Natural killer cell (primary cell): ENCODE data around the gene PRKAG2. TPM values are rescaled to one million over a fixed set of nuclear protein-coding genes. Genes with fewer than 3 reads are reported as not detected.

ENCODE experiments used
- ATAC-seq, 3 donors: fragments of 150-1000 bp in 2 of 3; fragments of 200-7000 bp in 1 of 3; cut with Tn5 transposase; 1 replicate in 1 of 3; 2 replicates in 2 of 3; pipeline ENCODE4 v1.10.0; 2021; ENCODE audit warnings: mild to moderate bottlenecking in 2 of 3, moderate library complexity in 2 of 3
- DNase-seq, 2 donors: peaks; one replicate each; pipeline versions ENCODE4 v3.0.0 to v3.0.0-alpha.2; 2013 to 2021; ENCODE audit warnings: mixed read lengths in 1 of 2
- H3K27ac ChIP-seq: one replicate; pipeline ENCODE4 v1.5.1; 2013; ENCODE audit warnings: mild to moderate bottlenecking, low read length
- H3K27me3 ChIP-seq: one replicate; pipeline ENCODE4 v1.6.1; 2013; ENCODE audit warnings: low read length; ENCODE audit not compliant: control insufficient read depth, insufficient read depth
- H3K36me3 ChIP-seq: one replicate; pipeline ENCODE4 v1.6.1; 2013; ENCODE audit warnings: low read length; ENCODE audit not compliant: control insufficient read depth, insufficient read depth
- H3K4me1 ChIP-seq: one replicate; pipeline ENCODE4 v1.6.1; 2013; ENCODE audit warnings: low read length; ENCODE audit not compliant: control insufficient read depth, insufficient read depth
- H3K4me3 ChIP-seq: one replicate; pipeline ENCODE4 v1.5.1; 2013; ENCODE audit warnings: low read length
- H3K9me3 ChIP-seq: one replicate; pipeline ENCODE4 v1.6.1; 2013; ENCODE audit warnings: low read length; ENCODE audit not compliant: control insufficient read depth, insufficient read depth
- H3K27ac Mint-ChIP-seq, 2 donors: one replicate each; pipeline ENCODE4 v1.8.0; 2022; ENCODE audit warnings: mild to moderate bottlenecking in 2 of 2, mixed read lengths in 2 of 2, moderate library complexity in 1 of 2
- H3K27me3 Mint-ChIP-seq, 2 donors: one replicate each; pipeline ENCODE4 v1.8.0; 2022; ENCODE audit warnings: low read depth in 2 of 2, mixed read lengths in 2 of 2
- H3K36me3 Mint-ChIP-seq: one replicate; pipeline ENCODE4 v1.8.0; 2022; ENCODE audit warnings: mixed read lengths
- H3K4me1 Mint-ChIP-seq, 2 donors: one replicate each; pipeline ENCODE4 v1.8.0; 2022; ENCODE audit warnings: mixed read lengths in 2 of 2
- H3K4me3 Mint-ChIP-seq: one replicate; pipeline ENCODE4 v1.8.0; 2022; ENCODE audit warnings: mild to moderate bottlenecking, moderate library complexity, mixed read lengths
- H3K9me3 Mint-ChIP-seq, 2 donors: one replicate each; pipeline ENCODE4 v1.8.0; 2022; ENCODE audit warnings: mixed read lengths in 2 of 2
- WGBS: methylation state at CpG from one replicate; pipeline ENCODE4 v1.1.7; 2013; ENCODE audit warnings: missing lambda C conversion rate; ENCODE audit not compliant: insufficient coverage; 5-methylcytosine and 5-hydroxymethylcytosine counted together
- intact Hi-C: fragments of 100-400 bp; cut with micrococcal nuclease; formaldehyde crosslinking; loops from one replicate; pipeline ENCODE4 v1.14.2; 2022
- total RNA-seq, 4 donors: library from RNA; stranded (reverse); fragments of 120-200 nt in 1 of 4; gene quantifications; one replicate each; pipeline versions ENCODE4 v1.2.3 to v1.2.4, GENCODE V29; 2013 to 2022
- TF ChIP-seq, protein P1 (sequence below): fragments of 200-600 bp; IDR thresholded peaks from one replicate; pipeline ENCODE4 v1.8.0; 2022; ENCODE audit warnings: antibody characterized with exemption

Gene PRKAG2
- total RNA-seq, 3 donors from 2014 or later (not counting 1 experiment from before 2014, with no cell fraction given) = 42.6 to 66.5 (median 64.4) TPM

- Mint-ChIP-seq H3K36me3 (no peaks in the 10 kb centered on the region), H3K4me1 (no peaks in the 10 kb centered on the region), H3K27me3 (peaks cover 16 to 24% of the 10 kb centered on the region in 2 donors), H3K27ac (no peak overlapping the region), H3K9me3 (no peaks in the 10 kb centered on the region), H3K4me3 (no peak overlapping the region)
- Histone ChIP-seq H3K9me3 (no peaks in the 10 kb centered on the region), H3K36me3 (no peaks in the 10 kb centered on the region), H3K4me1 (no peaks in the 10 kb centered on the region), H3K4me3 (no peak overlapping the region), H3K27ac (no peak overlapping the region), H3K27me3 (no peaks in the 10 kb centered on the region)
- TF ChIP-seq, protein P1, sequence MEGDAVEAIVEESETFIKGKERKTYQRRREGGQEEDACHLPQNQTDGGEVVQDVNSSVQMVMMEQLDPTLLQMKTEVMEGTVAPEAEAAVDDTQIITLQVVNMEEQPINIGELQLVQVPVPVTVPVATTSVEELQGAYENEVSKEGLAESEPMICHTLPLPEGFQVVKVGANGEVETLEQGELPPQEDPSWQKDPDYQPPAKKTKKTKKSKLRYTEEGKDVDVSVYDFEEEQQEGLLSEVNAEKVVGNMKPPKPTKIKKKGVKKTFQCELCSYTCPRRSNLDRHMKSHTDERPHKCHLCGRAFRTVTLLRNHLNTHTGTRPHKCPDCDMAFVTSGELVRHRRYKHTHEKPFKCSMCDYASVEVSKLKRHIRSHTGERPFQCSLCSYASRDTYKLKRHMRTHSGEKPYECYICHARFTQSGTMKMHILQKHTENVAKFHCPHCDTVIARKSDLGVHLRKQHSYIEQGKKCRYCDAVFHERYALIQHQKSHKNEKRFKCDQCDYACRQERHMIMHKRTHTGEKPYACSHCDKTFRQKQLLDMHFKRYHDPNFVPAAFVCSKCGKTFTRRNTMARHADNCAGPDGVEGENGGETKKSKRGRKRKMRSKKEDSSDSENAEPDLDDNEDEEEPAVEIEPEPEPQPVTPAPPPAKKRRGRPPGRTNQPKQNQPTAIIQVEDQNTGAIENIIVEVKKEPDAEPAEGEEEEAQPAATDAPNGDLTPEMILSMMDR = no peak
- ATAC-seq (no peak), DNase-seq (no peak)
- WGBS = 92% methylated on average over 15 of the region's 15 CpGs
- intact Hi-C loops = no loop called here
Measured at GRCh38 chr7:151884312-151885201, 7.6 kb upstream of the PRKAG2 start.

- no peaks in the 10 kb centered on the region for H3K36me3 Mint-ChIP-seq
- H3K4me3 Mint-ChIP-seq = no peak overlapping the region
- TF ChIP-seq, protein P1 = no peak
- H3K9me3 ChIP-seq = no peaks in the 10 kb centered on the region
- H3K27ac Mint-ChIP-seq = no peak overlapping the region
- no peaks in the 10 kb centered on the region for H3K4me1 ChIP-seq
- ATAC-seq = no peak
- WGBS = 85% methylated on average over 3 of the region's 3 CpGs
- no peaks in the 10 kb centered on the region for H3K27me3 ChIP-seq
- no peaks in the 10 kb centered on the region for H3K4me1 Mint-ChIP-seq
- intact Hi-C loops = no loop called here
- peaks cover 16 to 24% of the 10 kb centered on the region in 2 donors for H3K27me3 Mint-ChIP-seq
- H3K4me3 ChIP-seq = no peak overlapping the region
- no peak for DNase-seq
- no peak overlapping the region for H3K27ac ChIP-seq
- H3K36me3 ChIP-seq = no peaks in the 10 kb centered on the region
- no peaks in the 10 kb centered on the region for H3K9me3 Mint-ChIP-seq
Measured at GRCh38 chr7:151883857-151884256, 6.9 kb upstream of the PRKAG2 start.

DNA sequence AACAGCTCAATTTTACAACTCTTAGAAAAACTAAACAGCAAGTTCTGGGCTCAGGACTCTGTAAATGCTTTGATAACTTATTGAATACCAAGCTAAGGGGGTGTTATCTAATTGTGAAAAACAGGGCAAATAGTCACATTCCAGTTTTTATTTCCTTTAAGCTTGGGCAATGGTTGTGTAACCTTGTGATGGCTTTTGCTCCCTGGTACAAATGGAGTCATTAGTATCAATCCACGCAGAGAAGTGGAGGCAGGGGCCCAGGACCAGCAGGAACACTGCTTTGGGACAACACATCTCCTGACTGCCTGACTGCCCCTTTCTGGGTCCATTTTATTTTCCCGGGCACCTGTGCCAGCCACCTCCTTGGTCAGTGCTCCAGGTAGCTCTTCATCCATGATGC lies 5.8 kb upstream of the PRKAG2 start:
- DNase-seq (no peak), ATAC-seq (no peak)
- no peak overlapping the region for H3K4me3 Mint-ChIP-seq
- TF ChIP-seq, protein P1 = no peak
- no peaks in the 10 kb centered on the region for H3K9me3 Mint-ChIP-seq
- intact Hi-C loops = no loop called here
- H3K4me1 Mint-ChIP-seq = peaks cover 0 to 8% of the 10 kb centered on the region in 2 donors
- 95% methylated on average over 2 of the region's 2 CpGs for whole genome bisulfite sequencing
- Histone ChIP-seq H3K27me3 (no peaks in the 10 kb centered on the region), H3K36me3 (no peaks in the 10 kb centered on the region), H3K4me3 (no peak overlapping the region), H3K27ac (no peak overlapping the region), H3K4me1 (peaks cover 7% of the 10 kb centered on the region), H3K9me3 (no peaks in the 10 kb centered on the region)
- H3K27ac Mint-ChIP-seq = no peak overlapping the region
- H3K36me3 Mint-ChIP-seq = no peaks in the 10 kb centered on the region
- H3K27me3 Mint-ChIP-seq = peaks cover 16 to 18% of the 10 kb centered on the region in 2 donors
